GM21526 (cell line): ENCODE results near the gene RSKR.
A peak's percentile ranks its signal among the peaks of the same experiment; 100 is the strongest.
"Not testable (repeated sequence)": the region's sequence is repeated elsewhere in the genome, so short reads cannot be mapped to it uniquely, and the experiment has no call there.

Source experiments
- ATAC-seq: cut with Tn5 transposase; IDR thresholded peaks from one replicate; pipeline ENCODE4 v1.9.1; 2021; ENCODE audit warnings: moderate library complexity; ENCODE audit not compliant: unreplicated experiment, low FRiP score

RSKR gene

GRCh38 chr17:28624148-28624547 is 10.2 kb upstream of the RSKR start:
- no peak for ATAC-seq

GRCh38 chr17:28623696-28624095 is 9.7 kb upstream of the RSKR start:
- no peak for ATAC-seq

DNA sequence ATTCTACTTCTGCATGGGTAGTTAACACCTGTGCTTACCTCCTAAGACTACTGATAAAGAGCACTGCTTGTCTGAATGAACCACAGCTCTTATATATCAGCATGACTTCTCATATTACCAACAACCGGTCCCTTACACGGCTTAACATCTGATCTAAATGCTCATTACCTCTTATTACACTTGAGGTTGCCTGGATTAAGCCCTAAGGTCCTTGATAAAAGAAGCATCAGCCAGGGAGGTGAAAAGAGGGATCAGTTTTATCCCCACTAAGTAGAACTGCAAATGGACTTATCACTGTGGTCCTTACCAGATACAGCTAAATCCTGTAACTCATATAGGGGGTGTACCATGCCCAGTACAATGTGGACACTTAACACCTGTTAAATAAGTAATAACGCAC is 8.2 kb upstream of the RSKR start:
- no peak for ATAC-seq

- ATAC-seq, result no peak
Measured at GRCh38 chr17:28620010-28620409, 6.0 kb upstream of the RSKR start.

GRCh38 chr17:28618464-28618863 is 4.5 kb upstream of the RSKR start:
- no peak for ATAC-seq

DNA sequence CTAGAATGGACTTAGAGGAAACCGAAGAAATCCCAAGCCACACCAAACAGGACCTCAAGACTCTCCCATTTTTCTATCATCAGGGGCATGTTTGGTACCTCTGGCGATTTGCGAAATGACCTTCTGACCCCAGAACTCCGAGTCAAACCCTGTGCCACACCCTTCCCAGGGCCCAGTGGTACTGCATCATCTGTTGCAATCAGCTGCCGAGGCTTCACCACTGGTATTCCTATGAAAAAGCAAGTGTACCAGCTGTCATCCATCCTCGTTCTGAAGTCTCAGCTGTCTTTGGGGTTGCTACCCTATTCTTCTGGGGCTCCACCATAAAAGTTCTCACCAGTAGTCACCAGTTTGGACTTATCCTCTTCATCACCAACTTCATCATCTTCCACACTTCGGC is 2.3 kb upstream of the RSKR start:
- ATAC-seq, result no peak

DNA sequence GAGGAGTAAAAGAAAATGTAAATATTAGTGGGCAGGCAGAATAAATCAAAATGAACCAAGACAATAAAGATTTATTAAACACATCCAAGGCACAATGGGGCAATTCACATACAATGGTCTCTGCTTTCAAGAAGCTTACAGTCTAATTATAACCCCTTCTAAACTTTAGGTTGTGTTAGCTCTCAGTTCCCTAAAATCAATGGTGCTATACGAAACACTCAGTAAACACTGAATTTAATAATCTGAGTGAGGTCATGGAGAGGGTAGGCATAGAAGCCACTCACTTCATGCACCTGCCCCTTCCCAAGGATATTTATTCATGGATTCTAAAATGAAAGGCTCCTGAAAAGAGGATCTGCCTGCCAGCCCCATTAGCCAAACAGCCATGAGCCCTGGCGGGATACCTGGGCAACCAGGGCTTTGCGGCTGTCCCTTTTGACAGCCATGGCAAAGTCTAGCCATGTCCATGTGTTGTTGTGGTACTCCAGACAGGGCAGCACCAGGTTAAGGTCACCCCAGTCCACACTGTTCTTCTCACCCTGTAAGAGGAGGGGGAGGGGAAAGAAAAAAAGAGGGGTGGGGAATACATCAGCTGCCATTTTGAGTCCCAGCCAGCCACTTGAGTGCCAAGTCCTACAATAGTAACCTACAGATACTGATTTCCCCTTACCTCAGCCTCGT is 1.4 kb upstream of the RSKR start:
- no peak for ATAC-seq

GRCh38 chr17:28612936-28613872 is 781 bp downstream of the RSKR start:
- ATAC-seq, result no peak

- no peak for ATAC-seq
Measured at GRCh38 chr17:28612531-28612930, 1.5 kb downstream of the RSKR start.

- no peak for ATAC-seq
Measured at GRCh38 chr17:28610376-28610775, 3.6 kb downstream of the RSKR start.

DNA sequence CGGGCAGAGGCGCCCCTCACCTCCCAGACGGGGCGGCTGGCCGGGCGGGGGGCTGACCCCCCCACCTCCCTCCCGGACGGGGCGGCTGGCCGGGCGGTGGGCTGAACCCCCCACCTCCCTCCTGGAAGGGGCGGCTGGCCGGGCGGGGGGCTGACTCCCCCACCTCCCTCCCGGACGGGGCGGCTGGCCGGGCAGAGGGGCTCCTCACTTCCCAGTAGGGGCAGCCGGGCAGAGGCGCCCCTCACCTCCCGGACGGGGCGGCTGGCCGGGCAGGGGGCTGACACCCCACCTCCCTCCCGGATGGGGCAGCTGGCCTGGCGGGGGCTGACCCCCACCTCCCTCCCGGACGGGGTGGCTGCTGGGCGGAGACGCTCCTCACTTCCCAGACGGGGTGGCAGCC is 10.0 kb downstream of the RSKR start:
- ATAC-seq, result not testable (repeated sequence)

GRCh38 chr17:28599311-28600184 is 14.4 kb downstream of the RSKR start:
- ATAC-seq, result peak; percentile 35

DNA sequence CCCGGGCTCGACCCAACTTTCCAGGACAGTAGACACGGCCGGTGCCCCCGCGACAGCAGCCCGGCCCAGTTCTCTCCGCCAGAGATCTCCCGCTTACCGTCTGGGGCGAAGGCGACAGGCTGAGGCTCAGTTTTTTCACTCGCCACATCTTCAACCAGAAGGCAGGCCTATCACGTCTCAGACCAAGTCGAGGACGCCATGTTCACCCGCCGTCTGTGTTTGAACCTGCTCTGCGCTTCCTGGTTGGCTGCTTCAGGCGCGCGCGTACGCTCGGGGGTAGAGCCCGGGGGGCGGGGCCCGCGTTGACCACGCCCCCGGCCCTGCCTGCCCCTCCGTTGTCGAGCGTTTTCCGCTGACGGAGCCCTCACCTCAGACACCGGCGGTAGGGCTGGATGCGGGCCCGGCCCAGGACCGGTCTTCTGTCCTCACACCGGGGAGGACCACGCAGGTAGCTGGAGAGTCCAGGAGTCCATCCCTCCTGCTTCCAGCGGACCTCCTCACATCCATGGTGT is 15.1 kb downstream of the RSKR start, which contains the start of gene SPAG5:
Gene SPAG5 (minus strand): TSS at position 227 of the 512 bp plus-strand sequence. CDS start 79 bp downstream, at position 148.
- ATAC-seq, result peak; percentile 62

DNA sequence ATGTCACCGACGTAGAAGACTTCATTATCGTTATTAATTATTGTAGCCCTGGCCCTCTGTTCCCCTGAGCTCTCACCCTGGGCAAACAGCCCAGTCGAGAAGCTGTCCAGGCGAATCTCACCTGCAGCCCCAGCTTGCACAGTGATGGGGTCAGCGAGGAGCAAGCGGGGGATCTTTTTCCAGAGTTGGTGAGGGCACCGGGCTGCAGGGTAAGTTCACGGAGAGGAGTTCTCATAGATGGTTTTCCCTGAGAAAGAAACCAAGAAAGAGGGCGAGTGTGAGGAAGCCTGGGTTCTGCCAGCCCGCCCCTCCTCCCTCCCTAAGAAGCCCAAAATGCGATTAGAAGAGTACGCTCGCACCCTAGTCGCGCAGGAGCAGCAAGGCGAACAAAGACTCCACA is 15.6 kb downstream of the RSKR start:
- ATAC-seq, result no peak

- no peak for ATAC-seq
Measured at GRCh38 chr17:28597606-28598383, 16.2 kb downstream of the RSKR start.

GRCh38 chr17:28592260-28592659 is 21.7 kb downstream of the RSKR start:
- no peak for ATAC-seq

GRCh38 chr17:28585851-28586250 is 28.1 kb downstream of the RSKR start:
- ATAC-seq, result no peak

- no peak for ATAC-seq
Measured at GRCh38 chr17:28584434-28584833, 29.6 kb downstream of the RSKR start.

- no peak for ATAC-seq
Measured at GRCh38 chr17:28582513-28582912, 31.5 kb downstream of the RSKR start.

DNA sequence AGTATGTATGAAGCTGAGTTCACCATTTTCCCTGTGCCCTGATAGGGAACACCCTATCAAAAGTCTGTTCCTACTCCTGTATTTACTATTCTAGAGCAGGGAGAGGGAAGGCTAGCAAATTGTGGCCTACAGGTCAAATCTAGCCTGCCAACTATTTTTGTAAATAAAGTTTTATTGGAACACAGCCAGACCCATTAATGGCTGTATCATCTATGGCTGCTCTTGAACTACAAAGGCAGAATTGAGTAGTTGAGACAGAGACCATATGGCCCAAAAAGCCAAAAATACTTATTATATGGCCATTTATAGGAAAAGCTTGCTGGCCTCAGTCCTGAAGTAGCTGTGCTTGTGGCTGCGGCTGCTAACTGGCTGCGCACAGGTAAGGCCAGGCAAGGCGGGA is 33.0 kb downstream of the RSKR start:
- ATAC-seq, result no peak
